Stimulated activated CD4-positive, alpha-beta T cell treated with anti-CD3 and anti-CD28 coated beads, Interleukin-1b, Interleukin-23, amount 100 ng/mL, for 24 hours (primary cell): ENCODE data around the gene RHEB.

Experiments
- DNase-seq, 4 experiments: peaks; one replicate each; pipeline ENCODE4 v3.0.0-alpha.2; 2020; ENCODE audit warnings: low read depth in 4 of 4, low spot score in 1 of 4

The RHEB gene

GRCh38 chr7:151451156-151451555, 68.5 kb downstream of the RHEB start:
- DNase-seq = no peak

DNA sequence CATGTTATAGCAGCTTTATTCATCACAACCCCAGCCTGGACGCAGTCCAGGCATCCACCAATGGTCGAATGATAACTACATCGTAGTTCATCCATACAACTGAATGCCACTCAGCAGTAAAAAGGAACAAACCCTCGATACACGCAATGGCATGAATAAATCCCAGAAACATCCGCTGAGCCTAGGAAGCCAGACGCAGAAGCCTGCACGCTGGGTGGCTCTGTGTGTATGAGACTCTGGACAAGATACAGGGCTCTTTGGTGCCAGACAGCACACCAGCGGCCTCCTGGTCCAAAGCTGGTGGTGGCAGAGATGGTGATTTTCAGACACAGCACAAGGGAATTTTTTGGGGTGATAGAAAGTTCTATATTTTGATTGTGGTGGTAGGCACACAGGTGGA, 69.7 kb downstream of the RHEB start:
- DNase-seq = no peak

GRCh38 chr7:151448261-151449252, 71.1 kb downstream of the RHEB start:
- peak; percentile 49 to 66 (median 63) for DNase-seq

GRCh38 chr7:151447901-151448260, 71.8 kb downstream of the RHEB start:
- DNase-seq = no peak

DNA sequence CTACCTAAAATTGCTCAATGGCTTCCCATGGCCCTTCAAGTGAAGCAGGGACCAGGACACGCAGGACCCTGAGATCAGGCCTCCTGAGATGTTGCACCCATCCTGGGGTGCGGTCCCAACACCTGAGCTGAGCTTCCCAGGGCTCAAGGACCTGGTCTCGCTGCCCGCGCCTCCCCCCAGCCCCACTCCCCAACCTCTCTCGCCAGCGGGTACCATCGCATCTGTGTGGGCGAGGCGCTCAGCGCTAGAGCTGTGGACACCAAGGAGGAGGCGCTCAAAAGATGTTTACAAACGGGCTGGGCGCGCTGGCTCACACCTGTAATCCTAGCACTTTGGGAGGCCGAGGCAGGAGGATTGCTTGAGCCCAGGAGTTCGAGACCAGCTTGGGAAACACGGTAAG, 72.4 kb downstream of the RHEB start:
- DNase-seq = no peak

GRCh38 chr7:151446412-151446811, 73.3 kb downstream of the RHEB start:
- no peak for DNase-seq

DNA sequence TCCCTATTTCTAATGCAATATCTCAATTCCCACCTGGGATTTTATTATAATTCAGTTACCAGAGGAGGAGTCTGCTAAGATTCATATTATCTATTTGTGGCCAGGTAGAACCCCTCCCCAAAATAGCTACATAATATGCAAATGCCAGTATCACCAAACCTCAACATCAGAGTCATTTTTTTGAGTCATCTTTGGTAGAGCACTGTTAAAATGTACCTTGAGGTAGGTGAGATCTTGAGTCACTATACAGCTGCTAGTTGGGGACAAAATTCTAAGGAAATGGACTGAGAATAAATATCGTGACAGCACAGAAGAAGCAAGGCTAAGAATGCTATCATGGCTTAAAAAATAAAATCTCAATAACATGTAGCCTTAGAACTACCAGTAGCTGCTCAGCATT, 75.1 kb downstream of the RHEB start:
- DNase-seq = no peak

DNA sequence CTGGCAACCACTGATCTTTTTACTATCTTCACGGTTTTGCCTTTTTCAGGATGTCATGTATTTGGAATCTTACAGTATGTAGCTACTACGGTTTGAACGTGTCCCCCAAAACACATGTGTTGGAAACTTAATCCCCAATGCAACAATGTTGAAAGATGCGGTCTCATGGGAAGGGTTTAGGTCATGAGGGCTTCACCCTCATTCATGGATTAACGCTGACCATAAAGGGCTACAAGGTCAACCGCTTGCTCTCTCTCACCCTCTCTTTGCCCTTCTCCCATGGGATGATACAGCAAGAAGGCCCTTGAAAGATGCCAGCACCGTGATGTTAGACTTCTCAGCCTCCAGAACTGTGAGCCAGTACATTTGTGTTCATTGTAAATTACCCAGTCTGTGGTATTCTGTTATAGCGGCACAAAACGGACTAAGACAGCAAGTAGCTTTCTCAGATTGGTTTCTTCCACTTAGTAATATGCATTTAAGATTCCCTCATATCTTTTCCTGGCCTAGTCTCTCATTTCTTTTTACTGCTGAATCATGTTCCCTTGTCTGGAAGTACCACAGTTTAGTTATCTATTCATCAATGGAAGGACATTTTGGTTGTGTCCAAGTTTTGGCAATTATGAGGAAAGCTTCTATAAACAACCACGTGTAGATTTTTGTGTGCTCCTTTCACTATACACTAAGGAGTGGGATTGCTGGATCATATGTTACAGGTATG, 76.8 kb downstream of the RHEB start:
- no peak for DNase-seq

DNA sequence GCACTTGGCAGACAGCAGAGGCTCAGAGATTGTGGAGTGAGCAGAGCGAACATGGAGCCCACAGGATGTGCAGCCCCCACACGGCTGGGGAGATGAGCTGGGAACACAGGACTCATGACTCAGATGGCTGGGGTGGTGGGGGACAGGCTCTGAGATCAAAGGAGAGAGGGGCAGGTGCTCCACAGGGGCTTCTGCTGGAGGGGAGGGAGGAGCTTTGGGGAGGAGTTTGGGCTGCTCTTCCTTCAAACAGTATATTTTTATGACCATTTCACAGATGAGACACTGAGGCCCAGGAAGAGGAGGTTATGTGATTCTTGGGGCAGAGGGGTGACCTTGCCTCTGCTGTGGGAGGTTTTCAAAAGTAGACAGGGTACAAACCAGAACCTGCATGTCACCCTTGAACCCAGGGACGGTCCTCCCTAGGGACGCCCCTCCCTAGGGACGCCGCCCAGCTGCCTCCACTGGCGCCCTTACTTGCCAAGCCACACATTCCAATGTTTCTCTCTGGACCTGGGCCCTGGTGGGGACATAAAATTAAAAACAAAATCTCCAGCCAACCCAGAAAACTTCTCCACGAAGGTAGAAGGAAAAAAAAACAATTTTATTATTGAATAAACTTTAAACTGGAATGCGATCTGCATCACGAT, 78.8 kb downstream of the RHEB start:
- DNase-seq = no peak

- no peak for DNase-seq
Measured at GRCh38 chr7:151439855-151440798, 79.6 kb downstream of the RHEB start, which contains the start of gene CRYGN. CRYGN (minus strand) TSS chr7:151440141; CDS start chr7:151439917, 224 bp downstream.

DNA sequence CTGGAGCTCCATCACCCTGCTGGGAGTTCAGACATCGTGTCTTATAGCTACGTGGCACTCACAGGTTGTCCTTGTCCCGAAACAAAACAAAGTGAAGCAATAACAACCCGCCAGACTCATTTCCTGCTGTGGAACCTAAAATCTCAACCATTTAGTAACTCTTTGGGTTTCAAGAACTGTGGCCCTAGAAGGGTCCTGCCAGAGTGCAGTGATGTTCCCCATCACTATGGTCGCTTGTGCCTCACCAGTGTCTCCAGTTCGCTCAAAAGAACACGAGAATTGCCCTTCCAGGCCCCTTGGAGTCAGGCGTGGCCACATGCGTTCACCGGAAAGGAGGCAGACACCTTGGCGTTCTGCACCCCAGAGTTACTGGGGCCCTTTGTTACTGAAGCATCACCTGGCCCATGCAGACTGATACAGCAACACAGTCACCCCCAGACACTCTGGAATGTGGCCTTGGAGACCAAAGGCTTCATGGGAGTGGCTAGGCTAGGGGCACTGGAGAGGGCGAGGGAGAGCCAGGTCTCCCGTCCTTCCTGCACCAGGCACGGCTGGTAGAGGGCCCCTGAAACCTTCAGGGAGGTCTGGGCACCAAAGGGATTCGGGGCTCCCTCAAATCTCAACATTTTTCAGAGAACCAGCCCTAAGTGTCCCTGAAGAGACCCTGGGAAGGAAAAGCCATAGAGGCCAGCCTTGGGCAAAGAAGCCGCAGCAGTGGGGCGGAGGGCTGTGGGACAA, 80.7 kb downstream of the RHEB start:
- DNase-seq = no peak

DNA sequence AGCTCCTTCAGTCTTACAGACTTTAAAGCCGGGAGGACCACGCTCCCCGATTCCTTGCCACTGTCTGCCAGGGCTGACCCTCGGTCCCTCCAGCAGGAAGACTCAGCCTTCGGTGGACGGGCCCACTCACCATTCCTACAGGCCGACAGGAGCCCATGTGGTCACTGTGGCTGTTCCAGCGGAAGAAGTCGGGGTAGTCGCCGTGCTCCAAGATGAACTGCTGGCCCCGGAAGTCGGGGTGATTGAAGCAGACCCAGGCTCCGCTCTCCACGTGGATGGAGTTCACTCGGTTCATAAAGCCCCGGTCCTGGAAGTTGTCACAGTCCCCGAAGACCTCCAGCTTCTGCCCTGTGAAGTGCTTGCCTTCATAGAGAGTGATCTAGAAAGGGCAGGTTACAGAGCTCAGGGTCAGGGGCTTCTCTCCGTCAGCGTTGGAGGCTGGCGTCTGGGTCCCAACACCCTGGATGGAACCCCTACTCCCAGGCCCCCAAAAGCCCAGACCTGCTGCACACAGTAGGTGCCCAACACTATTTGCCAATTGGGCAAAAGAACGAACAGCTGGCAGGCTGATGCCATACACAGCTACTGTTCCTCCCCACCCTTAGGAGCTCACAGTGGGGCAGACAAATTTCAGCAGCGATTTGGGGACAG, 81.7 kb downstream of the RHEB start:
- no peak for DNase-seq

GRCh38 chr7:151437159-151437553, 82.5 kb downstream of the RHEB start:
- no peak for DNase-seq

DNA sequence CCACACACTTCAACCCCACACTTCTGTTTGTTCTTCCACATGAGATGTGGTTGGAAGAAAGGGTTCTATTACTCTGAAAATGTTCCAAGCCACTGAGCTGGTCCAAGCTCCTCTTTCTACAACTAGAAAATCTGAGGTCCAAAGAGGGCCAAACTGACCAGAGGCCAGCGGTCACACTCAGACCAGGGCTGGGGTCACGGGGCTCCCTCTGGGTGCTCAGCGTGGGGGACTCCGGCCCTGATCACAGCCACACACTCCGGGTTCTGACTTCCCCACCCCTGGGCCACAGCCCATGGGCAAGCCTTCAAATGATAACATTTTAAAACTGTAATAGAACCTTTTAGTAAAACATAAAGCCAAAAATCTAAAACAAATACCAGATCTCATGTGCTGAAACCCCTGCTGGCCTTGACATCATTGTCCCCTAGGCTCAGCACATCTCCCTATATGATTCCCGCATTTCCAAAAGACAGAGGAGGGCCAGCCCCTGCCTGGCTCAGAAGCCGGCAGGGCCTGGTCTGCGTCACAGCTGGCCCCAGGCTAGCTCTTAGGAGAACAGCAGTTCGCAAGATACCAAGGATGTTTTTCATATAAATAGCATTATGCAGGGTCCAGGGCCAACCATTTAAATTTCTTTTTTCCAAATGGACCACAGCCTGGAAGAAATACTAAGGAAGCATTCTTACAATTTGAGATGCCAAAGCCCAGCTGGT, 83.1 kb downstream of the RHEB start:
- no peak for DNase-seq

GRCh38 chr7:151435971-151436370, 83.7 kb downstream of the RHEB start:
- no peak for DNase-seq

DNA sequence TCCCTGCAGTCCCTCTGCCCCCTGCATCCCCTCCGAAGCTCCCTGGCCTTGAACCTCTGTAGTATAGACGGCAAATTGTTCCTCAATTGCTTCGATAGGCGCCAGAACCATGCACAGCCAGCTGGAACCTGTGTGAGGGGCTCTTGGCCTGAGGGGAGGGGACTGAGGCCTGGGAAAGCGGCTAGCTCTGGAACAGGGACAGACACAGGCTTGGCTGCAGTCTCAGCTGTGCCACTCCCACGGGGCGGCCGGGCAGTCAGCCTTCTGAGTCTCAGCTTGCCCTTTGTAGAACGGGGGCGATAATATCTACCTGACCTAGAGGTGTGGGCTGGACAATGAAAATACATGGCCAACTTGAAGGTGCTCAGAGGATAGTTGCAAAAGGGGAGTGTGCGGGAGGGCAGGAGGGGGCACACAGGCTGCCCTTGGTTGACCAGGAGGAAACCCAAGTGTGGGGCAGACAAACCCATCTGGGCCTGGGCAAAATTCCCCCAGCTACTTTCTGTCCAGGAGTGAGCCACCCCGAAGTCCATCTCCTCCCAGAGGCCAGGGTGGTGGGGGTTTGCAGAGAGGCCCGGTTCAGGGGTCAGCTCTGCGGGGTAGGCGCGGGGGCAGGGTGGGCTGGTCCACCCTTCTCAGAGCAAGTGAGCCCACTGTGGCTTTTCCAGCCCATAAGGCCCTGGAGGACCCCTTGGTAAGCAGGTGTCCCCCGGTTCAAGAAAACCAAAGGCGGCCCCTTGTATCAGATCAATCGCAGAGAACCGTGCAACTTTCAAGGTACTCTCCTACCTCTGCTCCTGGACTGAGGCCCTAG, 84.4 kb downstream of the RHEB start:
- DNase-seq = no peak

DNA sequence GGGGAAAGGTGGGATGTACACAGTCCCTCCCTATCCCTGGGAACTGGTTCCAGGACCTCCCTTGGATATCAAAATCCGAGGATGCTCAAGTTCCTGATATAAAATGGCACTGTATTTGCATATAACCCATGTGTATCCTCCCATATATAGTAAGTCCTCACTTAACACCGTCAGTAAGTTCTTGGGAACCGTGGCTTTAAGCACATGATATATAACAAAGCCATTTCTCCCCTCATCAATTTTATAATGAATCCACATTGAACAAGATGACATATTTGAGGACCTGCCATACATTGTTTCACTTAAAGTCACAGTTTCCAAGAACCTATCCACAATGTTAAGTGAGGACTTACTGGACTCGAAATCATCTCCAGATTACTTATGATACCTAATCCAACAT, 85.1 kb downstream of the RHEB start:
- DNase-seq = no peak
